ENCODE measurements around the gene CABYR.

The CABYR gene

DNA sequence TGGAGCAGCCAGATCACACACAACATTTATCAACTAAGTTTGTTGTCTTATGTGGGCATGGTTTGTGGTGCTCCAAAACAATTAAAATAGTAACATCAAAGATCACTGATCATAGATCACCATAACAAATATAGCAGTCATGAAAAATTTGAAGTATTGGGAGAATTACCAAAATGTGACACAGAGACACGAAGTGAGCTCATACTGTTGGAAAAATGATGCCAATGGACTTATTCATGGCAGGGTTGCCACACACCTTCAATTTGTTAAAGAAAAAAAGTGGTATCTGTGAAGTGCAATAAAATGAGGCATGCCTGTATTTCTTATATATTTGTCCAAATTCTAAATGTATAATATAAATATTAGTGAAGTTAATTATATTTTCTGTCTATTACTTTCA lies 42.9 kb upstream of the CABYR start:
- no peak for TF ChIP-seq FOXM1 (IDR thresholded peaks at IDR 0.05; ENCODE audit: borderline replicate concordance, low read depth)
- TF ChIP-seq MAX (IDR thresholded peaks at IDR 0.05), result no peak
- no peak for TF ChIP-seq YY1 (IDR thresholded peaks at IDR 0.05; ENCODE audit: low read depth)
- TF ChIP-seq ZBTB7A (IDR thresholded peaks at IDR 0.05; ENCODE audit: low read depth), result no peak
- TF ChIP-seq CREB1 (IDR thresholded peaks at IDR 0.05; ENCODE audit: low read depth), result no peak
- no peak for TF ChIP-seq TEAD4 (IDR thresholded peaks at IDR 0.05)
- TF ChIP-seq TAF1 (IDR thresholded peaks at IDR 0.05; ENCODE audit: low read depth), result no peak
- no peak for TF ChIP-seq NFIC (IDR thresholded peaks at IDR 0.05)
- TF ChIP-seq CEBPB (IDR thresholded peaks at IDR 0.05), result no peak
- no peak for TF ChIP-seq EGR1 (IDR thresholded peaks at IDR 0.05)
- no peak for TF ChIP-seq EP300 (IDR thresholded peaks at IDR 0.05; ENCODE audit: borderline replicate concordance)

- TF ChIP-seq EP300 (IDR thresholded peaks at IDR 0.05; ENCODE audit: borderline replicate concordance) (no peak), FOXM1 (IDR thresholded peaks at IDR 0.05; ENCODE audit: borderline replicate concordance, low read depth) (no peak), MAX (IDR thresholded peaks at IDR 0.05) (no peak), REST (IDR thresholded peaks at IDR 0.05; ENCODE audit: low read depth) (no peak)
- TF ChIP-seq, protein P1, sequence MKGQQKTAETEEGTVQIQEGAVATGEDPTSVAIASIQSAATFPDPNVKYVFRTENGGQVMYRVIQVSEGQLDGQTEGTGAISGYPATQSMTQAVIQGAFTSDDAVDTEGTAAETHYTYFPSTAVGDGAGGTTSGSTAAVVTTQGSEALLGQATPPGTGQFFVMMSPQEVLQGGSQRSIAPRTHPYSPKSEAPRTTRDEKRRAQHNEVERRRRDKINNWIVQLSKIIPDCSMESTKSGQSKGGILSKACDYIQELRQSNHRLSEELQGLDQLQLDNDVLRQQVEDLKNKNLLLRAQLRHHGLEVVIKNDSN (IDR thresholded peaks at IDR 0.05), result no peak
These were observed 35.4 kb upstream of the CABYR start for GRCh38 chr18:24103320-24104021.

- TF ChIP-seq EP300 (IDR thresholded peaks at IDR 0.05; ENCODE audit: borderline replicate concordance), result no peak
- TF ChIP-seq MAX (IDR thresholded peaks at IDR 0.05), result no peak
- TF ChIP-seq TCF12 (IDR thresholded peaks at IDR 0.05; ENCODE audit: low read depth), result no peak
- TF ChIP-seq ZBTB7A (IDR thresholded peaks at IDR 0.05; ENCODE audit: low read depth), result no peak
- TF ChIP-seq CREB1 (IDR thresholded peaks at IDR 0.05; ENCODE audit: low read depth), result no peak
- TF ChIP-seq CEBPB (IDR thresholded peaks at IDR 0.05), result no peak
- no peak for TF ChIP-seq REST (IDR thresholded peaks at IDR 0.05; ENCODE audit: low read depth)
- no peak for TF ChIP-seq FOXM1 (IDR thresholded peaks at IDR 0.05; ENCODE audit: borderline replicate concordance, low read depth)
- TF ChIP-seq EGR1 (IDR thresholded peaks at IDR 0.05), result no peak
- TF ChIP-seq, protein P1 (IDR thresholded peaks at IDR 0.05), result no peak
- TF ChIP-seq TAF1 (IDR thresholded peaks at IDR 0.05; ENCODE audit: low read depth), result no peak
These were observed 34.4 kb upstream of the CABYR start for GRCh38 chr18:24104486-24104885.

DNA sequence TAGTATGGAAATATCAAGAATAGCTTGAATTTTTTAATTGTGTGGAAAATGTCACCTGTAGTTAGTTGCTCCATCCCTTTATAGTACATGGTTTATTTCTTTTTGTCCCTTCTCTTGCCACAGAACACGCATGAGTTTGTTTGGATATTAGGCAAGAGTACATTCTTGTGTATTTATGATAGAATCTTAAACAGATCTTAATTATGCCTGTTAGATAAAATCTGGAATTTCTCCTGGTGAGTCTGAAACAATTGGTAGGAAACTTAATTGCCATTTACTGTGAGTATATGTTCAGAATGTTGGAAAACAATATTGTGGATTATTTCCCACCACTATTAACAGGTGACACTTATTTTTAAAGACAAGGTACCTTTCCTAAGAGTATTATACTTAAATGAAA lies 30.2 kb upstream of the CABYR start:
- no peak for TF ChIP-seq ZBTB7A (IDR thresholded peaks at IDR 0.05; ENCODE audit: low read depth)

DNA sequence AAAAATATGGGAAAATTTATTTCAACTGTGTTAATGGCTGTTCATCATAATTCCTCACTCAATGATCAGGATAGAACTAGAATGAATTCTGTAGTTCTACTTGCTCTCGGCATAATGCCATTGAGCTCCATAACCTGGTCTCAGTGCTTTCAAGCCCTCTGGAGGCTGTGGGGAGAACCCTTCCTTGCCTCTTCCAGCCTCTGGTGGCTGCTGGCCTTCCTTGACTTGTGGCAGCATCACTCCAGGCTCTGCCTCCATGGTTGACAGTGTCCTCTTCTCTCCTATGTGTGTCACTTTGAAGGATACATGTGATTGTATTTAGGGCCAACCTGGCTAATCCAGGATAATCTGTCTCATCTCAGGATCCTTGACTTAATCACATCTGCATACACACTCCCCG lies 26.9 kb upstream of the CABYR start:
- TF ChIP-seq TEAD4 (IDR thresholded peaks at IDR 0.05) (no peak), ZBTB7A (IDR thresholded peaks at IDR 0.05; ENCODE audit: low read depth) (no peak), MAX (IDR thresholded peaks at IDR 0.05) (no peak), YY1 (IDR thresholded peaks at IDR 0.05; ENCODE audit: low read depth) (no peak), TAF1 (IDR thresholded peaks at IDR 0.05; ENCODE audit: low read depth) (no peak), EGR1 (IDR thresholded peaks at IDR 0.05) (no peak), NFIC (IDR thresholded peaks at IDR 0.05) (no peak), RAD21 (IDR thresholded peaks at IDR 0.05; ENCODE audit: low read depth) (no peak), FOXM1 (IDR thresholded peaks at IDR 0.05; ENCODE audit: borderline replicate concordance, low read depth) (no peak), EP300 (IDR thresholded peaks at IDR 0.05; ENCODE audit: borderline replicate concordance) (no peak), CREB1 (IDR thresholded peaks at IDR 0.05; ENCODE audit: low read depth) (no peak), REST (IDR thresholded peaks at IDR 0.05; ENCODE audit: low read depth) (no peak), CEBPB (IDR thresholded peaks at IDR 0.05) (no peak)
- TF ChIP-seq, protein P1 (IDR thresholded peaks at IDR 0.05), result no peak

Data from Ishikawa (cell line).